ENCODE data around the gene MYBPC2. TPM values are rescaled to one million over a fixed set of nuclear protein-coding genes. Genes with fewer than 3 reads are reported as not detected.

MYBPC2 gene
- total and polyA plus RNA-seq, 2 donors (not counting 1 experiment from before 2014, with no cell fraction given), result 1.1 to 1.7 TPM

DNA sequence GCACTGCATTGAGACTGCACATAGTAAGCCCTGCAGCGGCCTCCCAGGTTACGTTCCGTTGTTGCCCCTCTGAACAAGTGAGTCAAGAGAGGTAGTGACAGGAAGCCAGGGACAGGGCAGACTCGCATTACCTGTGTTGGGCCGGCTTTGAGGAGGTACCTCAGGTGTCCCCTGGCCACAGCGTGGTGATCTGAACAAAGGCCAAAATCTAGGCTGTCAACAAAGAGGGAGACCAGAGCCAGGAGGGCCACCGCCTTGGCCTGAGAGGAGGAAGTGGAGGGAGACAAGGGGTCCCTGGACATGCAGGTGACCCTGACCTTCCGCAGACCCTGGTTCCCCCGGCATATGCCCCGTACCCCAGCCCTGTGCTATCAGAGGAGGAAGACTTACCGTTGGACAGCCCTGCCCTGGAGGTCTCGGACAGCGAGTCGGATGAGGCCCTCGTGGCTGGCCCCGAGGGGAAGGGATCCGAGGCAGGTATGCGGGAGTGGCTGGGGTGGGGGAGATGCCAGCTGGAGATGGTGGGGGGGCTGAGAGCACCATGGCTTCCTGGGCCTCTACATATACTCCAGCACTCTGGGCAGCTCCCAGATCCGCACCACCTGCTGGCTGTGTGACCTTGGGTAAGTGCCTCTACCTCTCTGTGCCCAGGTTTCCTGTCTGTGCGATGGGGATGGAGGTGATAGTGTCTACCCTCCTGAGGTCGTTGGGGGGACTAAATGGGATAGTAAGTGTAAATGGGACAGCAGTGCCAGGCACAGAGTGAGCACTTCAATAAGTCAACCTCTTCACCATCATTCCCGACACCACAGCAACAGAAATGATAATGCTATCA lies 9.2 kb upstream of the MYBPC2 start:
- no peak for TF ChIP-seq EZH2 (IDR thresholded peaks at IDR 0.05; ENCODE audit: borderline replicate concordance, insufficient read depth, low read depth, low read length, poor library complexity, severe bottlenecking)
- TF ChIP-seq, protein P1, sequence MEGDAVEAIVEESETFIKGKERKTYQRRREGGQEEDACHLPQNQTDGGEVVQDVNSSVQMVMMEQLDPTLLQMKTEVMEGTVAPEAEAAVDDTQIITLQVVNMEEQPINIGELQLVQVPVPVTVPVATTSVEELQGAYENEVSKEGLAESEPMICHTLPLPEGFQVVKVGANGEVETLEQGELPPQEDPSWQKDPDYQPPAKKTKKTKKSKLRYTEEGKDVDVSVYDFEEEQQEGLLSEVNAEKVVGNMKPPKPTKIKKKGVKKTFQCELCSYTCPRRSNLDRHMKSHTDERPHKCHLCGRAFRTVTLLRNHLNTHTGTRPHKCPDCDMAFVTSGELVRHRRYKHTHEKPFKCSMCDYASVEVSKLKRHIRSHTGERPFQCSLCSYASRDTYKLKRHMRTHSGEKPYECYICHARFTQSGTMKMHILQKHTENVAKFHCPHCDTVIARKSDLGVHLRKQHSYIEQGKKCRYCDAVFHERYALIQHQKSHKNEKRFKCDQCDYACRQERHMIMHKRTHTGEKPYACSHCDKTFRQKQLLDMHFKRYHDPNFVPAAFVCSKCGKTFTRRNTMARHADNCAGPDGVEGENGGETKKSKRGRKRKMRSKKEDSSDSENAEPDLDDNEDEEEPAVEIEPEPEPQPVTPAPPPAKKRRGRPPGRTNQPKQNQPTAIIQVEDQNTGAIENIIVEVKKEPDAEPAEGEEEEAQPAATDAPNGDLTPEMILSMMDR (IDR thresholded peaks at IDR 0.05), result no peak
- Mint-ChIP-seq H3K4me3 (peak overlapping the region; percentile 15), H3K4me1 (peaks cover 55% of the 10 kb centered on the region), H3K27ac (peak overlapping the region; percentile 94), H3K27me3 (no peaks in the 10 kb centered on the region), H3K9me3 (ENCODE audit: insufficient read depth) (no peaks in the 10 kb centered on the region)
- Histone ChIP-seq H3K4me3 (ENCODE audit: control extremely low read depth in 1 of 5, extremely low read depth in 1 of 5, insufficient read depth in 1 of 5, low read depth in 2 of 5, low read length in 4 of 5) (no peak overlapping the region), H3K4me2 (replicated peaks; ENCODE audit: low read depth, low read length, poor library complexity, severe bottlenecking) (peak overlapping the region; percentile 63), H3K4me1 (ENCODE audit: control insufficient read depth in 2 of 2, insufficient read depth in 2 of 2, low read length in 2 of 2) (peaks cover 47 to 67% of the 10 kb centered on the region in 2 donors), H3K36me3 (replicated peaks in 1 of 2; ENCODE audit: control extremely low read depth in 1 of 2, control insufficient read depth in 1 of 2, extremely low read depth in 1 of 2, insufficient read depth in 2 of 2, low read length in 1 of 2) (peaks cover under 1 to 70% of the 10 kb centered on the region in 2 experiments), H4K20me1 (ENCODE audit: control insufficient read depth, insufficient read depth, low read length, poor library complexity, severe bottlenecking) (peaks cover 68% of the 10 kb centered on the region), H3K79me2 (ENCODE audit: control insufficient read depth, insufficient read depth, low read length) (peaks cover 51% of the 10 kb centered on the region), H3K27ac (ENCODE audit: low read length in 2 of 2) (peak overlapping the region in 1 of 2 donors; percentile 98), H3K27me3 (replicated peaks in 1 of 4; ENCODE audit: control extremely low read depth in 1 of 4, control insufficient read depth in 3 of 4, insufficient read depth in 4 of 4, low read length in 3 of 4) (no peaks in the 10 kb centered on the region), H2AFZ (ENCODE audit: insufficient read depth, low read depth, low read length, poor library complexity, severe bottlenecking) (no peak overlapping the region), H3K9ac (ENCODE audit: low read length) (no peak overlapping the region), H3K9me3 (ENCODE audit: control extremely low read depth in 1 of 3, control insufficient read depth in 2 of 3, insufficient read depth in 1 of 3, low read length in 2 of 3) (no peaks in the 10 kb centered on the region)
- POLR2A ChIA-PET, result no interaction called here
- CTCF ChIA-PET, result interaction anchor here (7.3 kb wide), 1 partner anchor 38 kb away, joined by 36 read pairs; no protein-coding TSS in a partner anchor
- no peak for DNase-seq
- intact Hi-C loops (cut with micrococcal nuclease), result no loop called here
- WGBS (ENCODE audit: insufficient coverage), result over 99% methylated on average over 20 of the region's 22 CpGs
- no peak for ATAC-seq (ENCODE audit: low read depth)

DNA sequence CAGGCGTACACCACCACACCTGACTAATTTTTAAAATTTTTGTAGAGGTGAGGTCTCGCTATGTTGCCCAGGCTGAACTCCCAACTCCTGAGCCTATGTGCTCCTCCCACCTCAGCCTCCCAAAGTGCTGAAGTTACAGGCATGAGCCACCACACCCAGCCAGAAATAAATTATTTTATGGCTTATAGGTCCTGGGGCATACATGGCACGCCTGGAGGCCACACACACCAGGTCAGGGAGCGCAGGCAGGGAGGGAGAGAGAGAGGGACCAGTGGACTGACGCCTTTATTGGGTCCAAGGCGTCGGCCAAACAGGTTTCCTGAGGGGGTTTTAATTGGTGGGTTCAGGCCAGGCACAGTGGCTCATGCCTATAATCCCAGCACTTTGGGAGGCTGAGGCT lies 7.1 kb upstream of the MYBPC2 start:
- Histone ChIP-seq H3K9ac (ENCODE audit: low read length) (no peak overlapping the region), H2AFZ (ENCODE audit: insufficient read depth, low read depth, low read length, poor library complexity, severe bottlenecking) (no peak overlapping the region), H4K20me1 (ENCODE audit: control insufficient read depth, insufficient read depth, low read length, poor library complexity, severe bottlenecking) (peaks cover 52% of the 10 kb centered on the region), H3K4me1 (ENCODE audit: control insufficient read depth in 2 of 2, insufficient read depth in 2 of 2, low read length in 2 of 2) (peaks cover 62 to 81% of the 10 kb centered on the region in 2 donors), H3K27ac (ENCODE audit: low read length in 2 of 2) (peak overlapping the region in 1 of 2 donors; percentile 48), H3K4me3 (ENCODE audit: control extremely low read depth in 1 of 5, extremely low read depth in 1 of 5, insufficient read depth in 1 of 5, low read depth in 2 of 5, low read length in 4 of 5) (no peak overlapping the region), H3K9me3 (ENCODE audit: control extremely low read depth in 1 of 3, control insufficient read depth in 2 of 3, insufficient read depth in 1 of 3, low read length in 2 of 3) (peaks cover 0 to 14% (median 0%) of the 10 kb centered on the region in 3 donors), H3K36me3 (replicated peaks in 1 of 2; ENCODE audit: control extremely low read depth in 1 of 2, control insufficient read depth in 1 of 2, extremely low read depth in 1 of 2, insufficient read depth in 2 of 2, low read length in 1 of 2) (peaks cover 2 to 72% of the 10 kb centered on the region in 2 experiments), H3K27me3 (replicated peaks in 1 of 4; ENCODE audit: control extremely low read depth in 1 of 4, control insufficient read depth in 3 of 4, insufficient read depth in 4 of 4, low read length in 3 of 4) (no peaks in the 10 kb centered on the region), H3K4me2 (replicated peaks; ENCODE audit: low read depth, low read length, poor library complexity, severe bottlenecking) (no peak overlapping the region), H3K79me2 (ENCODE audit: control insufficient read depth, insufficient read depth, low read length) (peaks cover 30% of the 10 kb centered on the region)
- DNase-seq (no peak), ATAC-seq (ENCODE audit: low read depth) (no peak)
- no peaks in the 10 kb centered on the region for H3K27me3 Mint-ChIP-seq
- H3K9me3 Mint-ChIP-seq (ENCODE audit: insufficient read depth), result no peaks in the 10 kb centered on the region
- intact Hi-C loops (cut with micrococcal nuclease), result no loop called here
- peaks cover 66% of the 10 kb centered on the region for H3K4me1 Mint-ChIP-seq
- TF ChIP-seq, protein P1 (IDR thresholded peaks at IDR 0.05), result no peak
- no peak for TF ChIP-seq EZH2 (IDR thresholded peaks at IDR 0.05; ENCODE audit: borderline replicate concordance, insufficient read depth, low read depth, low read length, poor library complexity, severe bottlenecking)
- WGBS (ENCODE audit: insufficient coverage), result 100% methylated on average over 2 of the region's 7 CpGs
- ChIA-PET POLR2A (interaction anchor here (1.1 kb wide), 1 partner anchor 9 kb away, joined by 3 read pairs; no protein-coding TSS in a partner anchor), CTCF (interaction anchor here (0.7 kb wide), 1 partner anchor 57 kb away, joined by 3 read pairs; no protein-coding TSS in a partner anchor)
- no peak overlapping the region for H3K4me3 Mint-ChIP-seq
- H3K27ac Mint-ChIP-seq, result peak overlapping the region; percentile 50

All from B cell (primary cell).